Measurements from ENCODE around the gene NAV1.

GRCh38 chr1:201573030-201573429 is 34.1 kb downstream of the NAV1 start:
- TF ChIP-seq EP300 (IDR thresholded peaks at IDR 0.05; ENCODE audit: low read depth) (no peak), CTCF (IDR thresholded peaks at IDR 0.05) (no peak)
